ENCODE measurements around the gene POMT2. TPM values are rescaled to one million over a fixed set of nuclear protein-coding genes. Genes with fewer than 3 reads are reported as not detected.

The POMT2 gene
- total RNA-seq, 1 donor from 2014 or later = 51.5 TPM

GRCh38 chr14:77273796-77274195 is 46.9 kb downstream of the POMT2 start:
- no peak for TF ChIP-seq CTCF (conservative IDR thresholded peaks at IDR 0.05)
- Mint-ChIP-seq H3K36me3 (peaks cover 3% of the 10 kb centered on the region), H3K4me3 (no peak overlapping the region)

GRCh38 chr14:77272261-77272660 is 48.4 kb downstream of the POMT2 start:
- Mint-ChIP-seq H3K27me3 (peaks cover 58% of the 10 kb centered on the region), H3K36me3 (peaks cover 3% of the 10 kb centered on the region), H3K4me3 (no peak overlapping the region), H3K9me3 (peaks cover 5% of the 10 kb centered on the region), H3K27ac (no peak overlapping the region), H3K4me1 (ENCODE audit: unreplicated experiment) (no peaks in the 10 kb centered on the region)
- no peak for DNase-seq (ENCODE audit: extremely low spot score, unreplicated experiment)
- no peak for TF ChIP-seq CTCF (conservative IDR thresholded peaks at IDR 0.05)

More at GRCh38 chr14:77273796-77274195, 46.9 kb downstream of the POMT2 start:
- no peak for DNase-seq (ENCODE audit: extremely low spot score, unreplicated experiment)
- H3K27ac Mint-ChIP-seq = no peak overlapping the region
- no peaks in the 10 kb centered on the region for H3K4me1 Mint-ChIP-seq (ENCODE audit: unreplicated experiment)
- H3K27me3 Mint-ChIP-seq = peaks cover 45% of the 10 kb centered on the region
- H3K9me3 Mint-ChIP-seq = no peaks in the 10 kb centered on the region

GRCh38 chr14:77271113-77271710 is 49.5 kb downstream of the POMT2 start, which contains the start of gene NGB:
Gene NGB, minus strand, starts transcription at chr14:77271206. Its CDS starts 269 bp downstream, at chr14:77270937.
- TF ChIP-seq CTCF (conservative IDR thresholded peaks at IDR 0.05) = no peak
- Mint-ChIP-seq H3K27ac (no peak within 1 kb of the TSS), H3K9me3 (peaks cover 5% of the 10 kb centered on the region), H3K27me3 (peaks cover 58% of the 10 kb centered on the region), H3K36me3 (peaks cover 3% of the 10 kb centered on the region), H3K4me3 (peak within 1 kb of the TSS; percentile 66), H3K4me1 (ENCODE audit: unreplicated experiment) (no peaks in the 10 kb centered on the region)
- no peak for DNase-seq (ENCODE audit: extremely low spot score, unreplicated experiment)

- H3K9me3 Mint-ChIP-seq = peaks cover 5% of the 10 kb centered on the region
- H3K4me1 Mint-ChIP-seq (ENCODE audit: unreplicated experiment) = no peaks in the 10 kb centered on the region
- no peak for TF ChIP-seq CTCF (conservative IDR thresholded peaks at IDR 0.05)
- no peak for DNase-seq (ENCODE audit: extremely low spot score, unreplicated experiment)
- no peak overlapping the region for H3K27ac Mint-ChIP-seq
- peaks cover 58% of the 10 kb centered on the region for H3K27me3 Mint-ChIP-seq
- no peak overlapping the region for H3K4me3 Mint-ChIP-seq
- H3K36me3 Mint-ChIP-seq = no peaks in the 10 kb centered on the region
Measured at GRCh38 chr14:77270361-77271112, 50.1 kb downstream of the POMT2 start.

GRCh38 chr14:77268989-77269600 is 51.6 kb downstream of the POMT2 start:
- H3K27me3 Mint-ChIP-seq = peaks cover 64% of the 10 kb centered on the region
- H3K9me3 Mint-ChIP-seq = peaks cover 5% of the 10 kb centered on the region
- H3K4me1 Mint-ChIP-seq (ENCODE audit: unreplicated experiment) = no peaks in the 10 kb centered on the region
- no peak for DNase-seq (ENCODE audit: extremely low spot score, unreplicated experiment)
- TF ChIP-seq CTCF (conservative IDR thresholded peaks at IDR 0.05) = no peak
- no peak overlapping the region for H3K27ac Mint-ChIP-seq
- no peaks in the 10 kb centered on the region for H3K36me3 Mint-ChIP-seq
- H3K4me3 Mint-ChIP-seq = peak overlapping the region; percentile 36
